ENCODE results near the gene NDST1.
"Not testable (repeated sequence)": the region's sequence is repeated elsewhere in the genome, so short reads cannot be mapped to it uniquely, and the experiment has no call there.

NDST1 gene

DNA sequence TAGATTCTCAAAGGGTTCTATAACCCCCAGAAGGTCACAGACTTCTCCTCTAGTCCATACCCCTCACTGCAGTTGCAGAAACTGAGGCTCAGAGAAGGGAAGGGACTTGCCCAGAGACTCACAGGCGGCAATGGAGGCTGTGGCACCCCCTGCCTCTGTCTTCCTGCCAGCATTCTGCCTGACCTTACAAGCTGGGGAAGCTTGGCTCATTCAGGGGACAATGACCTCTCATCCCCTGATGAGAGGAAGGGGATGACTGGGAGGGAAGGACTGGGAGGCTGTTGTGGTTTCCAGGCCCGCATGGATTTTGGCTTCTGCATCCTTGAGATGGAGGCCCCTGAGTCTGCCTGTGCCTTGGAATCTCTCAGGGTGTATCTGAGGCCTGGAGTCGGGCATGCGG lies 897 bp downstream of the NDST1 start:
- DNase-seq (ENCODE audit: low read depth) = no peak

DNA sequence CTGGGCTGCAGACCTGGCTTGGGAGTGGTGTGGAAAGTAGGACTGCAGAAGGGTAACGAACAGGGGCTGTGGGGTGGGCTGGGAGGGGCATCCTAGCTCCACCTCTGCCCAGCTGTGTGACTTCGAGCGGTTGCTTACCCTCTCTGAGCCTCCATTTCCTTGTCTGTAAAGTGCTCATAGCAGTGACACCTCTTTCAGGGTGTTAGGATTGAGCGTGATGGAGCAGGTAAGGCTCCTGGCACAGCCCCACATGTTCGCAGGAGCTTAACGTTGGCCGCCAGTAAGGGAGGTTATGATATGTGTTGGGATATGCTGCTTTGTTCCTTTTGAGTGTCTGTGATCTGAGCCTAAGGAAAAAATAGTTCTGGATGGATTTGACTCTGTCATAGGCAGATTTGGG lies 2.1 kb downstream of the NDST1 start:
- no peak for DNase-seq (ENCODE audit: low read depth)

- DNase-seq (ENCODE audit: low read depth) = no peak
These were observed 2.7 kb downstream of the NDST1 start for GRCh38 chr5:150510460-150511263.

GRCh38 chr5:150511578-150512367 lies 3.8 kb downstream of the NDST1 start:
- DNase-seq (ENCODE audit: low read depth) = peak; percentile 64

DNA sequence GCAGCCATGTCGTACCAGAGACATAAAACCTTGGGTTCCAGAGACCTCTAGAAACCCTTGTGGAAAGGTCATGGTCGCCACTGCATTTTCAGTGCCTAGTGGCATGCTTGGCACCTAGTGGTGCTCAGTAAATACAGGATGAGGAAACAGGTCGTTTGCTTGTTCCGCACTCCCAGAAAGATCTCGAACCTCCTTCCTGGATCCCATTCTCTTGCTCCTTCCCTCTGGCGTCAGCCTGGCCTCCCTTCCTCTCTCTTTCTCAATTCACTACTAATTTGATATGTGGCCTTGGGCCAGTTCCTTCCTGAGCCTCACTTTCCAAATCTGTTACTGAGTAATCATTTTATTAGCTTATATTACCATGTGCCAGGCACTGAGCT lies 4.4 kb downstream of the NDST1 start:
- no peak for DNase-seq (ENCODE audit: low read depth)

GRCh38 chr5:150513375-150514309 lies 5.7 kb downstream of the NDST1 start:
- peak; percentile 48 for DNase-seq (ENCODE audit: low read depth)

GRCh38 chr5:150514708-150515211 lies 6.8 kb downstream of the NDST1 start:
- peak; percentile 83 for DNase-seq (ENCODE audit: low read depth)

GRCh38 chr5:150515446-150515845 lies 7.5 kb downstream of the NDST1 start:
- DNase-seq (ENCODE audit: low read depth) = peak; percentile 76

- DNase-seq (ENCODE audit: low read depth) = peak; percentile 42
These were observed 8.1 kb downstream of the NDST1 start for GRCh38 chr5:150516011-150516410.

DNA sequence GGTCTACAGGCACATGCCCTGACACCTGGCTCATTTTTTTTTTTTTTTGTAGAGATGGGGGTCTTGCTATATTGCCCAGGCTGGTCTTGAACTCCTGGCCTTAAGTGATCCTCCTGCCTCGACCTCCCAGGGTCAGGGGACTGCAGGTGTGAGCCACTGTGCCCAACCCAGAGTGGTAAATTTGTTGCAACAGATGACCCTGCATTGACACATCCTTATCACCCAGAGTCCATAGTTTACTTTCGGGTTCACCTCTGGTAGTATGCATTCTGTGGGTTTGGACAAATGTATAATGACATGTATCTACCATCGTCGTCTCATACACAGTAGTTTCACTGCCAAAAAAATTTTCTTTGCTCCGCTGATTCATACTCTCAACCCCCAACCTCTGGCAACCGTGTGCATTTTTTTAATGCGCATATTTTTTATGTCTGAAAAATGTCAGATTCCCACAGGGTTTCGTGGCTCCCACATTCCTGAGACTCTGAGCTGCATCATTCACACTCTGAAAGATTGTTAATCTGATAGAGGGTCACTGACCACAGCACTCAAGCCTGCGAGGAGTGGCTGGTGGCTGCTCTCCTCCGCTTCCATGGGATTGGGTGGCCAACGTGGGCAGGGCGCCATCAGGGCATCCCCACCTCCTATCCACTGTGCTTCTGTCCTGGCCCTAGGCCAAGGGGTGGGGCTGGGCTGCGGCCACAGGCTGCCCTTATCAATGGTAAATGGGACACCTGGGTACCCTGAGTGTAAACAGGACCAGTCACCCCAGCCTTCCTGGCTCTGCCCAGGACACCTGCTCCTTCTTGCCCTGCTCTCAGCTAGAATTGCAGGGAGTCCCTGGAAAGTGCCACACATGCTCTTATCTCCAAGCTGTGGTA lies 9.6 kb downstream of the NDST1 start:
- peak; percentile 99 for DNase-seq (ENCODE audit: low read depth)

DNA sequence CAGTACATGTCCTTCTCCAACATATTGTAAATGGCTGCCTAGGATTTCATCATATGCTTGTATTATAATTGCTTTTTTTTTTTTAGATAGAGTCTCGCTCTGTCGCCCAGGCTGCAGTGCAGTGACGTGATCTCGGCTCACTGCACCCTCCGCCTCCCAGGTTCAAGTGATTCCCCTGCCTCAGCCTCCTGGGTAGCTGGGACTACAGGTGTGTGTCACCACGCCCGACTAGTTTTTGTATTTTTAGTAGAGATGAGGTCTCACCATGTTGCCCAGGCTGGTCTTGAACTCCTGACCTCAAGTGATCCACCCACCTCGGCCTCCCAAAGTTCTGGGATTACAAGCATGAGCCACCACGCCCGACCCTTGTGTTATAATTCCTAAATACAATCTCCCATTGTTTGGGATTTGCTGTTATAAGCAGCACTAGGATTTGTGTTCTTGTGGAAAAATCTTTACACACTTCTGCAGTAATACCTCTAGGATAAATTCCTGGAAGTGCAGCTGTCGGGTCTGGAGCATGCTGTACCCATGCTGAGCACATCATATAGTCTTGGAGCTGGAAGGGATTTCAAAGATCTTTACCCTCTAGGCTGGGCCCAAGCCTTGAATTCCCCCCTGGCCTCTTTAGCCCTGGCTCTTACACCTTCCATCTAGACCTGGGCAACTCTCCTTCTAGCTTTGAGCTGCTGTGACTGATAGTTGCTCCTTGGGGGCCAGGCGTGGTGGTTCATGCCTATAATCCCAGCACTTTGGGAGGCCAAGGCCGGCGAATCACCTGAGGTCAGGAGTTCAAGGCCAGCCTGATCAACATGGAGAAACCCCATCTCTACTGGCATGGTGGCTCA lies 11.0 kb downstream of the NDST1 start:
- DNase-seq (ENCODE audit: low read depth) = not testable (repeated sequence)

DNA sequence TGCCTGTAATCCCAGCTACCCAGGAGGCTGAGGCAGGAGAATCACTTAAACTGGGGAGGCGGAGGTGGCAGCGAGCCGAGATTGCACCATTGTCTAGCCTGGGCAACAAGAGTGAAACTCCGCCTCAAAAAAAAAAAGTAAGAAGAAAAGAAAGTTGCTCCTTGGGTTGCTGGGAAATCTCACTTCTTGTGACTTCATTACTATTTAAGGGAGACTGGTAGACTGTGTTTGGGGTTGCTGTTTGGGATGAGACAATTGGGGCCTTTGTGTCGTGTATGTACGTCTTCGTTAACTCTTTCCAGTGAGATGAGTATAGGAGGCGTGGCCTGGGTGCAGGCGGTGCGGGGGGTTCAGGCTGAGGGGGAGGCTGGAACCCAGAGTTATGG lies 11.6 kb downstream of the NDST1 start:
- DNase-seq (ENCODE audit: low read depth) = no peak

DNA sequence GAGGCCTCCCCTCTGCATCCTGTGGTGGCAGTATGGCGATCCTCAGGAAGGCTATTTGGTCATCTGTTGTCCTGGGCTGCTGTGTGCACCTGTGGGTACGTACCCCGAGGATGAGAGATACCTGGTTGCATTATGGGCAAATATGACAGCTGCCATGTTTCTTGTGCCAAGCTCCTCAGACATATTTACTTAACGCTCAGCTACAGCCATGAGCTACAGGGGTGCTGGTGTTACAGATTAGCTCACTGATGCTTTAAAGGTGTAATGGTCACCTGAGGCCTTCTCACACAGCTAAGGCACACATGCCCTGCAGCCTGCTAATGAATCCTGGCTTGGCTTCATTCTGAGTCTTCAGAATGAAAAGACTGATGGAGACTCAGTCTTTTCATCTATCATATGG lies 12.0 kb downstream of the NDST1 start:
- no peak for DNase-seq (ENCODE audit: low read depth)

DNA sequence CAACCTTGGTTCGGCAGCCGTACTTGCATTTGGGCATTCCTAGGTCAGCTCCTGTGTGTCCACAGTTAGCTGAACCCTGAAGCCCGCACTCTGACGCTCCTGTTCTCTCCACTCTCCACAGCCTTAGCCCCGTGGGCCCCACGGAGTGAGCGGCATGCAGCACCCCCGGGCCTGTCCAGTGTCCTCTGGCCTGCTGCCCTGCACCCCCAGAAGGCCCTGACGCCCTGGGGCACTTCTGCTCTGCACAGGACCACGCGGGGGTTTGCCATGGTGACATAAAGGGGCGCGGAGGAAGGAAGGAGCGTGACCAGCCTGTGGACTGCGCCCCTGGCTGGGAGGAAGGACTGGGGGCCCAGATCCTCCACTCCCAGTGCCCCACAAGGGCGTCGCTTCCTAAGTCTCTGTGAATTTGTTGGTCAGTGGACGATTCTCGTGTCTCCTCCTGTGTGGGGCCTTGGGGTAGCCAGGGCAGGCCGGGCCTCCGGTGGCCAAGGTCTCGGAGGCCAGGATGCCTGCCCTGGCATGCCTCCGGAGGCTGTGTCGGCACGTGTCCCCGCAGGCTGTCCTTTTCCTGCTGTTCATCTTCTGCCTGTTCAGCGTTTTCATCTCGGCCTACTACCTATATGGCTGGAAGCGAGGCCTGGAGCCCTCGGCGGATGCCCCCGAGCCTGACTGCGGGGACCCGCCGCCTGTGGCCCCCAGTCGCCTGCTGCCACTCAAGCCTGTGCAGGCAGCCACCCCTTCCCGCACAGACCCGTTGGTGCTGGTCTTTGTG lies 13.0 kb downstream of the NDST1 start:
- DNase-seq (ENCODE audit: low read depth) = no peak

- DNase-seq (ENCODE audit: low read depth) = no peak
These were observed 13.5 kb downstream of the NDST1 start for GRCh38 chr5:150521522-150521817.

DNA sequence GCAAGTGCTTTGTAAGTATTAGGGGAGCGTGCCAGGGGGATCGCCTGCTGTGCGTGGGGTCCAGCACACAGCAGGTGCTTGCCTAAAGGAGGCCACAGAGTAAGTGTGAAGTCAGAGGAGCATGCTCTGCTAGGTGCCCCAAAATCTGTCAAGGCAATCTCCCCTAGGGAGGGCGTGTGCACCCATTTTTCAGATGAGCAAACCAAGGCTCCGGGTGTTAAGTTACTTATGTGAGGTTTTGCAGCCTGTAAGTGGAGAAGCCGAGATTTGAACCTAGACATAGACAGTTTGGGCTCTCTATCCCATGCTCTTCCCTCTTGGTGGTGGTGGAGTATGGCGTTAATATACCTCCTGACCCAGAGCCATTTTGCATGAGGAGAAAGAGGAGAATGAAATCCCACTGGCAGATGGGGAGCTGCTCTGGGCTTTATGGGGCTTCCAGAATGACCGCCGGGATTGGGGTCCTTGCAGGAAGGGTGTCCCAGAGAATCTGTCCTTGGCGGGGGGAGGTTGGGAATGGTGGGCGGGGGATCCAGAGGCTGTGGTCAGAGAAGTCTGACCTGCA lies 14.1 kb downstream of the NDST1 start:
- DNase-seq (ENCODE audit: low read depth) = no peak

DNA sequence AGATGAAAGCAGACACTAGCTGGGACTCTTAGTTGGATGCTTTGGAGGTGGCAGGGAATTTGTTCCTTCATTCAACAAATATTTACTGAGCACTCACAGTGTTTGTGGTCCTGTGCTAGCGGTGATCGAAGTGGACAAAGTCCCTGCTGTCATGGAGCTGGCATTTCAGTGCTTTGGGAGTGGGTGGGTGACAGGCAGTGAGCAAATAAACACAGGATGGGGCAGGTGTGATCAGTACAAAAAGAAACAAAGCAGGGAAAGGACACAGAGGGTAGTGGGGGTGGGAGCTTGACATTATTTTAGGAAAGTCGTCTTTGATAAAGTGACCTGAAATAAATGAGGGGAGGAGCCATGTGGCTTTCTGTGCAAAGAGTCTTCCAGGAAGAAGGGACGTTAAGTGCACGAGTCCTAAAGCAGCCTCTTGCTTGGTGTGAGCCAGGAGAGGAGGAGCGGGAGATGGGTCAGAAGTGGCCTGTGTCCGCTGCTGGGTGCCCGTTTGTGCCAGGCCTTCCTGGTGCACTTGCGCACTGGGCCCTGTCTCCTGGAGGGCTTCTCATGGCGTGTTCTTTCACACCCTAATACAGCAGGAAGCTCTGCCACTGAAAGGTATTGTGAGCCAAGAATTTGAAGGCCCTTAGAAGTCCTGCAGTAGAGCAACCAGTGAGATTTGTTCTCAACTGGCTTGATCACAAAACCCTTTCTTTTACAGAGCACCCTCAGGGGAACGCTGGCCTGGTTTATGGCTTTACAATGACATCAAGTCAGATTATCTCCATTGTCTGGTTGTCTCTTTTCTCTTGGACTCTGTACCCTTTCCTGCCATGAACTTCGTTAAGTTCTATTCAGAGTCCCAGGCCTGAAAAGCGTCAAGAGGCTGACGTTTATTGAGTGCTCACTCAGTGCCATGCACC lies 14.8 kb downstream of the NDST1 start:
- DNase-seq (ENCODE audit: low read depth) = no peak

All from ELR (cell line).